Measurements from ENCODE around the gene LPIN3.

The LPIN3 gene

DNA sequence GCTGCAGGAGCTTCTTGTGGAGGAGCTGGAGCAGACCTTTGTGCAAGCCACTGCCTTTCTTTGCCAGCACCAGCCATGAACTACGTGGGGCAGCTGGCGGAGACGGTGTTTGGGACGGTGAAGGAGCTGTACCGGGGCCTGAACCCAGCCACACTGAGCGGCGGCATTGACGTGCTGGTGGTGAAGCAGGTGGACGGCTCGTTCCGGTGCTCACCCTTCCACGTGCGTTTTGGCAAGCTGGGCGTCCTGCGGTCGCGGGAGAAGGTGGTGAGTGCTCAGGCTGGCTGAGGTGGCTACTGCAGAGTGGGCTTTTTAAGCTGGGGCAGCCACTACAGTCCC is 5.1 kb downstream of the LPIN3 start:
- no peak overlapping the region for H3K27ac ChIP-seq
- TF ChIP-seq ZFX (IDR thresholded peaks at IDR 0.05) = no peak
- TF ChIP-seq, protein P1, sequence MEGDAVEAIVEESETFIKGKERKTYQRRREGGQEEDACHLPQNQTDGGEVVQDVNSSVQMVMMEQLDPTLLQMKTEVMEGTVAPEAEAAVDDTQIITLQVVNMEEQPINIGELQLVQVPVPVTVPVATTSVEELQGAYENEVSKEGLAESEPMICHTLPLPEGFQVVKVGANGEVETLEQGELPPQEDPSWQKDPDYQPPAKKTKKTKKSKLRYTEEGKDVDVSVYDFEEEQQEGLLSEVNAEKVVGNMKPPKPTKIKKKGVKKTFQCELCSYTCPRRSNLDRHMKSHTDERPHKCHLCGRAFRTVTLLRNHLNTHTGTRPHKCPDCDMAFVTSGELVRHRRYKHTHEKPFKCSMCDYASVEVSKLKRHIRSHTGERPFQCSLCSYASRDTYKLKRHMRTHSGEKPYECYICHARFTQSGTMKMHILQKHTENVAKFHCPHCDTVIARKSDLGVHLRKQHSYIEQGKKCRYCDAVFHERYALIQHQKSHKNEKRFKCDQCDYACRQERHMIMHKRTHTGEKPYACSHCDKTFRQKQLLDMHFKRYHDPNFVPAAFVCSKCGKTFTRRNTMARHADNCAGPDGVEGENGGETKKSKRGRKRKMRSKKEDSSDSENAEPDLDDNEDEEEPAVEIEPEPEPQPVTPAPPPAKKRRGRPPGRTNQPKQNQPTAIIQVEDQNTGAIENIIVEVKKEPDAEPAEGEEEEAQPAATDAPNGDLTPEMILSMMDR (conservative IDR thresholded peaks at IDR 0.05) = no peak

DNA sequence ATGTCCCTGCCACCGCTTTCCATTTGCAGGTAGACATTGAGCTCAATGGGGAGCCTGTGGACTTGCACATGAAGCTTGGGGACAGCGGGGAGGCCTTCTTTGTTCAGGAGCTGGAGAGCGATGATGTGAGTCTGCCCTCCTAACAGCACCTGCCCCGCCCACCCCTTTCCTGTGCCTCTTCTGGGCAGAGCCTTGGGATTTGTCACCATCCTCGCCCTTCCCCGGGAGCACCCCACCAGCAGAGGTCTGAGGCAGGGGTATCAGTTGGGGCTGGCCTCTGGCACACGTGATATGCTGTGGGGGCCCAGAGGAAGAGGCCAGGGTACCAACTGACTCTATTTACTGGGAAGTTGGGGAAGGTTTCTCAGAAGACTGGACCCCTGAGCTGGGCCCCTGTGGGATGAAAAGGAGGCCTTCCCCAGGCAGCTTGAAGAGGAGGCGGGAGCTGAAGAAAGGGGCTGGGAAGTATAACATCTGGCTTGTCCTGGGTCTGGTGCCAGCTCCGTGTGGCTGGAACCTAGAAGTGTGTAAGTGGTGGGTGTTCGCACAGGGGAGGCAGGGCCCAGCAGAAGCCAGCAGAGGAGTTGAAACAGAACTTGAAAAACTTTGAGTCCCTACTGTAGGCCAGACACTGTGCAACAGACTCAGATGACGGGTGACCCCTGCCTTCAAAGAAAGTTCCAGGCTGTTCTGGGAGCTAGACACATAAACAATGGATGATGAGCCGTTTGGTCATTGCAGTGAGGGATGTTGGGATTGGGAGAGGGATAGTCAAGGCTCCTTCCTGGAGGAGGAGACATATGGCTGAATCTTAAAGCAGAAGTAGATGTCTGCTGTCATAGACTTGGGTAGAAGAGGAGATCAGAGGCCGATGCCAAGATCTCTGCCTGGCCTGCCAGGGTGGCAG is 7.2 kb downstream of the LPIN3 start:
- no peak overlapping the region for H3K27ac ChIP-seq
- TF ChIP-seq ZFX (IDR thresholded peaks at IDR 0.05) = no peak
- TF ChIP-seq, protein P1 (conservative IDR thresholded peaks at IDR 0.05) = no peak

DNA sequence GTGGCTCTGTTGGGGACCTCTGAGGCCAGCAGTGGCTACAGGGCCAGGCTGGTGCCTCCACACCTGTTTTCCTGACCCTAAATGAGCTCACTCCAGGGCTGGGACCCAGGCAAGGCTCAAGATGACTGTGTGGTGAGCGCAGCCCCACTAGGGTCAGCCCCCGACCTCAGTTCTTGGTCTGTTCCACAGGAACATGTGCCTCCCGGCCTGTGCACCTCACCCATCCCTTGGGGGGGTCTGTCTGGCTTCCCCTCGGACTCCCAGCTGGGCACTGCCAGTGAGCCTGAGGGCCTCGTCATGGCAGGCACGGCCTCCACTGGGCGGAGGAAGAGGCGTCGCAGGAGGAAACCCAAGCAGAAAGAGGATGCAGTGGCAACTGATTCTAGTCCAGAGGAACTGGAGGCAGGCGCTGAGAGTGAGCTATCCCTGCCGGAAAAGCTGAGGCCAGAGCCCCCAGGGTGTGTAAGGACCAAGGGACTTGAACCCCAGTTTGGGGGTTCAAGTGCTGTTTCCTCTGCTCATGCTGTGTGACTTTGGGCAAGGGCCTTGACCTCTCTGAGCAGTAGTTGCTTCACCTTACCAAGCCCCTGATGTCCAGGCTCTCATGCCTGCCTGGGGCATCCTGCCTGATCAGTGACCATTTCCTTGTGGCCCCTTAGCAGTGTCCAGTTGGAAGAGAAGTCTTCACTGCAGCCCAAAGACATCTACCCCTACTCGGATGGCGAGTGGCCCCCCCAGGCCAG is 8.0 kb downstream of the LPIN3 start:
- H3K27ac ChIP-seq = no peak overlapping the region
- no peak for TF ChIP-seq ZFX (IDR thresholded peaks at IDR 0.05)
- TF ChIP-seq, protein P1 (conservative IDR thresholded peaks at IDR 0.05) = no peak

DNA sequence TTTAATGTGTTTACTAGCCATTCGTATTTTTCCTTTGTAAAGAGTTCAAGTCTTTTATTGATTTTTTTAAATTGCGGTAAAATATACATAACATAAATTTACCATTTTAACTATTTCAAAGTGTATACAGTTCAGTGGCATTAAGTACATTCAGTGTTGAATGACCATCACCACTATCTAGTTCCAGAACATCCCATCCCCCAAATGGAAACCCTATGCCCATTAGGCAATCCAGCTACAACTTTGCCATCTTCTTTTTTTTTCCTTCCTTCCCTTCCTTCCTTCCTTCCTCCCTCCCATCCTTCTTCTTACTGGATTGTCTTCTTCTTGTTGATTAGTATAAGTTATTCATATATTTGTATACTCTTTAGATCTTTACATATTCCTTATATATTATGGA is 8.6 kb downstream of the LPIN3 start:
- H3K27ac ChIP-seq = no peak overlapping the region
- no peak for TF ChIP-seq ZFX (IDR thresholded peaks at IDR 0.05)
- TF ChIP-seq, protein P1 (conservative IDR thresholded peaks at IDR 0.05) = no peak

DNA sequence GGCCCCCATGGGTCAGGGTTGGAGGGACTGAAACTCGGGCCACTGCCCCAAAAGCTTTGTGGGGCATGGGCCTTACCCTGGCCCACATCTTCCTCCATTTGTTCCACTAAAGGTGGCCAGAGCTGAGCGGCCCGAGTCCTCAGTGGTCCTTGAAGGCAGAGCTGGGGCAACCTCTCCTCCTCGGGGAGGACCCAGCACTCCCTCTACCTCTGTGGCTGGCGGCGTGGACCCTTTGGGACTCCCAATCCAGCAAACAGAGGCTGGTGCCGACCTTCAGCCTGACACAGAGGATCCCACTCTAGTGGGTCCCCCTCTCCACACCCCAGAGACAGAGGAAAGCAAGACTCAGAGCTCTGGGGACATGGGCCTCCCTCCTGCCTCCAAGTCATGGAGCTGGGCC is 9.3 kb downstream of the LPIN3 start:
- no peak overlapping the region for H3K27ac ChIP-seq
- no peak for TF ChIP-seq ZFX (IDR thresholded peaks at IDR 0.05)
- TF ChIP-seq, protein P1 (conservative IDR thresholded peaks at IDR 0.05) = no peak

GRCh38 chr20:41350408-41350962 is 9.9 kb downstream of the LPIN3 start:
- TF ChIP-seq, protein P1 (conservative IDR thresholded peaks at IDR 0.05) = no peak
- TF ChIP-seq ZFX (IDR thresholded peaks at IDR 0.05) = no peak
- no peak overlapping the region for H3K27ac ChIP-seq

GRCh38 chr20:41352106-41352505 is 11.5 kb downstream of the LPIN3 start:
- H3K27ac ChIP-seq = no peak overlapping the region
- no peak for TF ChIP-seq ZFX (IDR thresholded peaks at IDR 0.05)
- TF ChIP-seq, protein P1 (conservative IDR thresholded peaks at IDR 0.05) = no peak
